ENCODE measurements around the gene DCAF4.

Gene DCAF4

DNA sequence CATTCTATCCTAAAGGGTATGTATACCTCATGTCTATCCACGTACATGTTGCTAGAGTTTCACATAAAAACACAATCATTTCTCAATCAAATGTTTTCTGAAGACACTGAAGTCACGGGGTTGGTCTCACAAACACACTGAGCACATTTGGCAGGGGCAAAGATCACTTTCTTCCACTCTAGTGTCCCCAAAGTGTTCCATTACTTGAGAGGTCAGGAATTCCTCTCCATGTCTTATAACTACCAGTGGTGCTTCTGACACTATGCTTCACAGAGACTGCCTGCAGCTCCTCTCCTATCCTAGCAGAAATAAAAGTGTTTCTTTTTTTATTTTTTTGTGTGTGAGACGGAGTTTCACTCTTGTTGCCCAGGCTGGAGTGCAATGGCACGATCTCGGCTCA, 81.6 kb downstream of the DCAF4 start:
- Histone ChIP-seq H3K27me3 (ENCODE audit: control insufficient read depth, insufficient read depth, low read length) (no peaks in the 10 kb centered on the region), H3K9ac (no peak overlapping the region), H3K79me2 (peaks cover 60% of the 10 kb centered on the region), H3K27ac (no peak overlapping the region), H3K4me3 (ENCODE audit: low read depth, low read length) (no peak overlapping the region), H3K9me3 (ENCODE audit: control insufficient read depth, low read length) (no peaks in the 10 kb centered on the region), H3K4me2 (ENCODE audit: low read length) (no peak overlapping the region), H3K36me3 (ENCODE audit: control insufficient read depth, insufficient read depth, low read length) (no peaks in the 10 kb centered on the region), H2AFZ (no peak overlapping the region), H3K4me1 (no peaks in the 10 kb centered on the region)
- TF ChIP-seq, protein P1, sequence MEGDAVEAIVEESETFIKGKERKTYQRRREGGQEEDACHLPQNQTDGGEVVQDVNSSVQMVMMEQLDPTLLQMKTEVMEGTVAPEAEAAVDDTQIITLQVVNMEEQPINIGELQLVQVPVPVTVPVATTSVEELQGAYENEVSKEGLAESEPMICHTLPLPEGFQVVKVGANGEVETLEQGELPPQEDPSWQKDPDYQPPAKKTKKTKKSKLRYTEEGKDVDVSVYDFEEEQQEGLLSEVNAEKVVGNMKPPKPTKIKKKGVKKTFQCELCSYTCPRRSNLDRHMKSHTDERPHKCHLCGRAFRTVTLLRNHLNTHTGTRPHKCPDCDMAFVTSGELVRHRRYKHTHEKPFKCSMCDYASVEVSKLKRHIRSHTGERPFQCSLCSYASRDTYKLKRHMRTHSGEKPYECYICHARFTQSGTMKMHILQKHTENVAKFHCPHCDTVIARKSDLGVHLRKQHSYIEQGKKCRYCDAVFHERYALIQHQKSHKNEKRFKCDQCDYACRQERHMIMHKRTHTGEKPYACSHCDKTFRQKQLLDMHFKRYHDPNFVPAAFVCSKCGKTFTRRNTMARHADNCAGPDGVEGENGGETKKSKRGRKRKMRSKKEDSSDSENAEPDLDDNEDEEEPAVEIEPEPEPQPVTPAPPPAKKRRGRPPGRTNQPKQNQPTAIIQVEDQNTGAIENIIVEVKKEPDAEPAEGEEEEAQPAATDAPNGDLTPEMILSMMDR (IDR thresholded peaks at IDR 0.05) = no peak

DNA sequence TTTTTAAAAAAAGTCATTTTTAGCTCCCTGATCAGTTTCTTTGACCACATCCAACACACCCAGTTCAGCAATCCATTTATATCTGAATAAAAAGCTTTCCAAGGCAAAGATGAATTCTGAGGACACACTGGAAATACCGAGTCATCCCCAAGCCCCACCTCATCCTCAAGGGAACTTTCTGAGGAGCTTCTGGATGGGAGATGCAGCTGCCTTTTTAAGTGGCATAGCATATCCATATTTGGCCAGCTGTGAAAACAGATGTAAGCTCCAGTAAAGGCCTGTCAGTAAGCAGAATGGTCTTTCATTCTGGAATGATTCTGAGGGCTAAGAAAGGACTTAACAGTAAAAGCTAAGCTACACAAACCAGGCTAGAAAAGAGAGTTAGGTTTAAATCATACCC, 82.2 kb downstream of the DCAF4 start:
- Histone ChIP-seq H3K9ac (no peak overlapping the region), H3K4me3 (ENCODE audit: low read depth, low read length) (no peak overlapping the region), H3K9me3 (ENCODE audit: control insufficient read depth, low read length) (no peaks in the 10 kb centered on the region), H3K4me2 (ENCODE audit: low read length) (no peak overlapping the region), H3K27me3 (ENCODE audit: control insufficient read depth, insufficient read depth, low read length) (no peaks in the 10 kb centered on the region), H3K4me1 (no peaks in the 10 kb centered on the region), H3K27ac (no peak overlapping the region), H3K36me3 (ENCODE audit: control insufficient read depth, insufficient read depth, low read length) (no peaks in the 10 kb centered on the region), H2AFZ (no peak overlapping the region), H3K79me2 (peaks cover 57% of the 10 kb centered on the region)
- TF ChIP-seq, protein P1 (IDR thresholded peaks at IDR 0.05) = no peak
